Epithelial cell of esophagus (primary cell): ENCODE measurements around the gene NUP85.
A peak's percentile ranks its signal among the peaks of the same experiment; 100 is the strongest.

Experiments used
- DNase-seq: peaks from one replicate; pipeline ENCODE4 v3.0.0; 2010; ENCODE audit warnings: low read depth
- H3K4me3 ChIP-seq: 2 replicates; pipeline ENCODE4 v1.5.1; 2011; ENCODE audit warnings: mild to moderate bottlenecking, low read length, control low read depth
- CTCF ChIP-seq: IDR thresholded peaks from 2 replicates; pipeline ENCODE4 v1.5.1; 2011; ENCODE audit warnings: low read depth, mild to moderate bottlenecking, low read length, control low read depth, inconsistent platforms; ENCODE audit not compliant: insufficient read depth; ENCODE audit errors: missing control alignments

Gene NUP85

GRCh38 chr17:75182569-75183436, 22.7 kb upstream of the NUP85 start, which contains the start of gene SUMO2:
TSS of gene SUMO2 (minus strand) at chr17:75182959. CDS start at chr17:75182834, 125 bp downstream.
- peak; percentile 2 for TF ChIP-seq CTCF
- DNase-seq, result peak; percentile 97
- H3K4me3 ChIP-seq, result peak within 1 kb of the TSS; percentile 96

DNA sequence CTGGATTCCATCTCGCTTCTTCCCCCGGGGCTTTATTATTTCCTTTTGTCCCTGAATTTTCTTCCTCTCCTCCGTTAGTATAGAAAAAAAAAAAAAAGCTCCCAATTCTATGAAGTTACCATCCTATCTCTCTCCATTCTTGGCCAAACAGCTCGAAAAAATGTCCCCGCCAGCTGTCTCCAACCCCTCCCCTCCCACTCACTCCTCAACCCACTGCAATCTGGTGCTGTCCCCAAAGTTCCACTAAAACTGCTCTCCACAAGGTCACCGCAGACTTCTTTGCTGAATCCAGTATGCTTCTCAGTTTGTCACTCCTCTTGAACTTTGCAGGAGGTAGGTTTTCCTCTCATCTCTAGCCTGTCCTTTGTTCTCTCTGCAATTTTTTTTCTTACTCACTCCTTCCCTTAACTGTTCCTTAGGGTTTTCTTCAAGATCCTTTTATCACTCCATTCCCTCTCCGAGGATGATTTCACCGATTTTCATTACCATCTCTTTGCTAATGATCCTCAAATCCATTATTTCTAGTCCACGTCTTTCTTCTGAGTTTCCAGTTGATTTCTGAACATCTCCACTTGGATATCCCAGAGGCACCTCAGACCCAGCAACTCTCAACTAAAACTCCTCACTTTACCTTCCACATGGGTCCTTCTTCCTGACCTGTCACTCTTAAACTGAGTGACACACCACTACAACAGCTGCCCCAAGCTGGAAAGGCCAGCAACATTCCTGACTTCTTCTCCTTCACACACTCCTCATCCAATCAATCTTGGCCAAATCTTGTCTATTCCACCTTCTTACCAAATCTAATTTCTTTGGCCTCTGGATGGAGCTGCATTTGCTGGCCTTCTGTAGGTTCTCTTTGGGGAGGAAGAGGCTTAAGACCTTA, 21.2 kb upstream of the NUP85 start:
- no peak overlapping the region for H3K4me3 ChIP-seq
- DNase-seq, result no peak
- no peak for TF ChIP-seq CTCF

DNA sequence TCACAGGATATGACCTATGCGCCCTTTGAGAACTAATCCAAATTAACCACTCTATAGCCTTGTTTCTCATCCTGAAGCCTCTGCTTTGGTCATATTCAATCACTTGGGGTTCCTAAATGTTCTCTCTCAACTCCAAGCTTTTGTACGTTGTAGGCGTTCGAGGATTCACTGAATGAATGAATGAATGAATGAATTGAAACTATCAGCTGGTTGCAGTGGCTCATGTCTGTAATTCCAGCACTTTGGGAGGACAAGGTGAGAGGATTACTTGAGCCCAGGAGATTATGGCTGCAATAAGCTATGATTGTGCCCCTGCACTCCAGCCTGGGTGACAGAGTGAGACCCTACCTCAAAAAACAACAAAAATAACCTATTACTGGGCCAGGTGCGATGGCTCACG, 16.9 kb upstream of the NUP85 start:
- no peak for TF ChIP-seq CTCF
- no peak for DNase-seq
- no peak overlapping the region for H3K4me3 ChIP-seq

- DNase-seq, result no peak
- no peak for TF ChIP-seq CTCF
- H3K4me3 ChIP-seq, result no peak overlapping the region
Measured at GRCh38 chr17:75191584-75191983, 13.9 kb upstream of the NUP85 start.

- no peak overlapping the region for H3K4me3 ChIP-seq
- no peak for DNase-seq
- TF ChIP-seq CTCF, result no peak
Measured at GRCh38 chr17:75194879-75195278, 10.6 kb upstream of the NUP85 start.

DNA sequence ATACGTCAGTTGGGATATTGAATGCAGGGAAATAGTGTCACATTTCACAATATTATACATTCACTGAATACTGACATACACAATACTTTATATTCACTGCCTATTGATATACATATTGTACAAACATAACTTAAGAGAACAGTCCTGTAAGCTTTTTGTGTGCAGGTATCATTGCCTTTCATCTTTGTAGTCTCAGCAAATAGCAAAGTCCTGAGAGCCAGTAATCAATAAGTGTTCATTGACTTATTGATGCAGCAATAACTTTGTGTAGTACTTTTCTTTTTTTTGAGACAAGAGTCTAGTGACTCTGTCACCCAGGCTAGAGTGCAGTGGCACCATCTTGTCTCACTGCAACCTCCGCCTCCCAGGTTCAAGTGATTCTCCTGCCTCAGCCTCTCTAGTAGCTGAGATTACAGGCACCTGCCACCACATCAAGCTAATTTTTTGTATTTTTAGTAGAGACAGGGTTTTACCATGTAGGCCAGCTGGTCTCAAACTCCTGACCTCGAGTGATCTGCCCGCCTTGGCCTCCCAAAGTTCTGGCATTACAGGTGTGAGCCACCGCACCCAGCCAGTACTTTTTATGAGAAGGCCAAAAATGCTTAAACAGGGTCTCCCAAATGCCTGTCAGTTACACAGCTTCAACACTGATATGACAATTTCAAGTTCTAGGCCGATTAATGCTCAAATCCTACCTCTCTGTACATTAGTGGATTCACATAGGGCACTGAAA, 5.4 kb upstream of the NUP85 start:
- H3K4me3 ChIP-seq, result no peak overlapping the region
- DNase-seq, result no peak
- no peak for TF ChIP-seq CTCF
